Measurements from ENCODE around the gene FGB.

FGB gene

DNA sequence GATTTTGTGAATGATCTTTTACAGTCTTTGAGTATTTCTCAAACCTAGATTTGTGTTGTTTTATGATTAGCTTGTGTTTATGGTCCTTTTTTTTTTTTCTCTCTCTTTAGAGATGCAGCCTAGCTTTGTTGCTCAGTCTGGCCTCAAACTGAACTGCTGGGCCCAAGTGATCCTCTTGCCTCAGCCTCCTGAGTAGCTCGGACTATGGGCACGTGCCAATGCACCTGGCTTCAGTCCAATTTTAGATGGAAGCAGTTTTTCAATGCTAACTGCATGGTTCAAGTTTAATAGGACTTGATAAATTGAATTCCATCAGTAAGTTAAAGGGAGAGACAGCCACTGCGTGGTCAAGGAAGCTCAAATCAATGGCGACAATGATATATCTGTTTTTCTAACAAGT, 53.5 kb downstream of the FGB start:
- Histone ChIP-seq H3K4me1 (ENCODE audit: insufficient read depth, low read length) (no peaks in the 10 kb centered on the region), H3K36me3 (ENCODE audit: insufficient read depth, low read depth, low read length) (no peaks in the 10 kb centered on the region), H3K4me3 (ENCODE audit: low read length) (no peak overlapping the region), H3K9ac (ENCODE audit: low read depth, low read length) (no peak overlapping the region), H3K27me3 (ENCODE audit: insufficient read depth, low read length) (no peaks in the 10 kb centered on the region), H3K27ac (ENCODE audit: low read length) (no peak overlapping the region), H3K9me3 (ENCODE audit: insufficient read depth, low read depth, low read length) (no peaks in the 10 kb centered on the region)

DNA sequence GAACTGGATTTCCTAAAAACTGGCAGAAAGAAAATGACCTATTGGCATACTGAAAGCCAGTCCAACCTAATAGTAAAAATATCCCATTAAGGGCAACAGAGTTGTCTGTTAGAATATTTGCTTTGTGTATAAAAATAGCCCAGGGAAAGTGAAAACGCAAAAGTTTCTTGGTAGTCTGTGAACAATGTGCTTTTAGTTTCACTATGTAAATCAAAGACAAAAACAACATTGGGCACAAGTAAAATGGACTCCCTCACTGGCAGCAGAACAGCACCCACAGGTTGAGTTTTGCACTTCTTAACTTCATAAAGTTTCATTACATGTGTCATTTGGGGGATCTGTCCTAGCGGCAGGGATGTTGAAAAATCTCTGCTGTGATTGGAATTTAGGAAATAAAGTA, 53.9 kb downstream of the FGB start:
- no peak overlapping the region for H3K27ac ChIP-seq (ENCODE audit: low read length)
- no peaks in the 10 kb centered on the region for H3K4me1 ChIP-seq (ENCODE audit: insufficient read depth, low read length)
- H3K9ac ChIP-seq (ENCODE audit: low read depth, low read length), result no peak overlapping the region
- no peaks in the 10 kb centered on the region for H3K27me3 ChIP-seq (ENCODE audit: insufficient read depth, low read length)
- no peaks in the 10 kb centered on the region for H3K36me3 ChIP-seq (ENCODE audit: insufficient read depth, low read depth, low read length)
- H3K4me3 ChIP-seq (ENCODE audit: low read length), result no peak overlapping the region
- no peaks in the 10 kb centered on the region for H3K9me3 ChIP-seq (ENCODE audit: insufficient read depth, low read depth, low read length)

- no peaks in the 10 kb centered on the region for H3K36me3 ChIP-seq (ENCODE audit: insufficient read depth, low read depth, low read length)
- no peaks in the 10 kb centered on the region for H3K27me3 ChIP-seq (ENCODE audit: insufficient read depth, low read length)
- no peaks in the 10 kb centered on the region for H3K4me1 ChIP-seq (ENCODE audit: insufficient read depth, low read length)
- H3K27ac ChIP-seq (ENCODE audit: low read length), result no peak overlapping the region
- H3K9ac ChIP-seq (ENCODE audit: low read depth, low read length), result no peak overlapping the region
- no peaks in the 10 kb centered on the region for H3K9me3 ChIP-seq (ENCODE audit: insufficient read depth, low read depth, low read length)
- H3K4me3 ChIP-seq (ENCODE audit: low read length), result no peak overlapping the region
Measured at GRCh38 chr4:154617820-154618317, 55.1 kb downstream of the FGB start.

- no peak overlapping the region for H3K9ac ChIP-seq (ENCODE audit: low read depth, low read length)
- no peaks in the 10 kb centered on the region for H3K36me3 ChIP-seq (ENCODE audit: insufficient read depth, low read depth, low read length)
- H3K4me1 ChIP-seq (ENCODE audit: insufficient read depth, low read length), result no peaks in the 10 kb centered on the region
- H3K9me3 ChIP-seq (ENCODE audit: insufficient read depth, low read depth, low read length), result no peaks in the 10 kb centered on the region
- H3K27me3 ChIP-seq (ENCODE audit: insufficient read depth, low read length), result no peaks in the 10 kb centered on the region
- H3K4me3 ChIP-seq (ENCODE audit: low read length), result no peak overlapping the region
- no peak overlapping the region for H3K27ac ChIP-seq (ENCODE audit: low read length)
Measured at GRCh38 chr4:154618708-154619315, 56.0 kb downstream of the FGB start.

GRCh38 chr4:154620111-154620510, 57.3 kb downstream of the FGB start:
- no peaks in the 10 kb centered on the region for H3K36me3 ChIP-seq (ENCODE audit: insufficient read depth, low read depth, low read length)
- no peak overlapping the region for H3K27ac ChIP-seq (ENCODE audit: low read length)
- no peaks in the 10 kb centered on the region for H3K9me3 ChIP-seq (ENCODE audit: insufficient read depth, low read depth, low read length)
- H3K4me3 ChIP-seq (ENCODE audit: low read length), result no peak overlapping the region
- no peaks in the 10 kb centered on the region for H3K4me1 ChIP-seq (ENCODE audit: insufficient read depth, low read length)
- peaks cover under 1% of the 10 kb centered on the region; the same call in 1 of the 2 replicates for H3K27me3 ChIP-seq (ENCODE audit: insufficient read depth, low read length)
- H3K9ac ChIP-seq (ENCODE audit: low read depth, low read length), result no peak overlapping the region
